Subcutaneous adipose tissue (tissue), 4 donors: ENCODE results near the gene MYH2. TPM values are rescaled to one million over a fixed set of nuclear protein-coding genes. Genes with fewer than 3 reads are reported as not detected.

Source experiments
- total RNA-seq, 4 donors: library from RNA; depleted of rRNA; stranded (reverse); fragments of >200 nt; gene quantifications; one replicate each; pipeline ENCODE4 v1.1.0, GENCODE V29; 2016
- TF ChIP-seq, protein P1 (sequence below): fragments of 450-650 bp; IDR thresholded peaks from one replicate; pipeline ENCODE4 v1.5.1; 2016; ENCODE audit warnings: low read depth, mild to moderate bottlenecking, control low read depth, antibody characterized with exemption, moderate library complexity

The MYH2 gene
- total RNA-seq, 4 donors from 2014 or later, result not detected

DNA sequence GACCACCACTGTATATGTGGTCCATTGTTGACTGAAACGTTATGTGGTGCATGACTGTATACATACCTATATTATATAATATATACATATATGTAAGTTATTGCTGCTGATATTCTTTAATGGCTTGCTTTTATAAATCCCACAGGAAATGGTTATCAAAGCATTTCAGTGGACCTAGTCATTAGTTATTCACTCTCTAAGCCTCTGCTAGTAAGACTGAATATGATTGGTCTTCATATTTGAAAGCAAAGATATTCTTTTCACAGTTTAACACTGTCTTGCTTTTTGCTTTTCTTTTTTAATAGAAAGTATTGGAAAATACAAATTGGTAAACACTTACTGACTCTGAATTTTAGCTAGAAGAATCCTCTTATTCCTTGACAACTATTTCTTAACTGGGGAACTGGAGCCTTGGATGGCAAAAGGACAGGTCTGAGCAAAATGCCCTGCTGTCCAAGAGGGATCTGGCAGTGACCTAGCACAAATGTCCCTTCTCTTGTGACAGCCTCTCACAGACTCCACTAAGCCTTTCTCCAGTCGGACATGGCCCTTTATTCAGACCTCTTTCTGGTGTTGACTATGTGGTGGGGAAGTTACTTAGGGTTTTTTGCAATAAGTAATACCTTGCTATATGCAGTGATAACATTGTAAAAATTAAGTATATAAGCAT lies 14.7 kb upstream of the MYH2 start:
- TF ChIP-seq, protein P1, sequence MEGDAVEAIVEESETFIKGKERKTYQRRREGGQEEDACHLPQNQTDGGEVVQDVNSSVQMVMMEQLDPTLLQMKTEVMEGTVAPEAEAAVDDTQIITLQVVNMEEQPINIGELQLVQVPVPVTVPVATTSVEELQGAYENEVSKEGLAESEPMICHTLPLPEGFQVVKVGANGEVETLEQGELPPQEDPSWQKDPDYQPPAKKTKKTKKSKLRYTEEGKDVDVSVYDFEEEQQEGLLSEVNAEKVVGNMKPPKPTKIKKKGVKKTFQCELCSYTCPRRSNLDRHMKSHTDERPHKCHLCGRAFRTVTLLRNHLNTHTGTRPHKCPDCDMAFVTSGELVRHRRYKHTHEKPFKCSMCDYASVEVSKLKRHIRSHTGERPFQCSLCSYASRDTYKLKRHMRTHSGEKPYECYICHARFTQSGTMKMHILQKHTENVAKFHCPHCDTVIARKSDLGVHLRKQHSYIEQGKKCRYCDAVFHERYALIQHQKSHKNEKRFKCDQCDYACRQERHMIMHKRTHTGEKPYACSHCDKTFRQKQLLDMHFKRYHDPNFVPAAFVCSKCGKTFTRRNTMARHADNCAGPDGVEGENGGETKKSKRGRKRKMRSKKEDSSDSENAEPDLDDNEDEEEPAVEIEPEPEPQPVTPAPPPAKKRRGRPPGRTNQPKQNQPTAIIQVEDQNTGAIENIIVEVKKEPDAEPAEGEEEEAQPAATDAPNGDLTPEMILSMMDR, result no peak

DNA sequence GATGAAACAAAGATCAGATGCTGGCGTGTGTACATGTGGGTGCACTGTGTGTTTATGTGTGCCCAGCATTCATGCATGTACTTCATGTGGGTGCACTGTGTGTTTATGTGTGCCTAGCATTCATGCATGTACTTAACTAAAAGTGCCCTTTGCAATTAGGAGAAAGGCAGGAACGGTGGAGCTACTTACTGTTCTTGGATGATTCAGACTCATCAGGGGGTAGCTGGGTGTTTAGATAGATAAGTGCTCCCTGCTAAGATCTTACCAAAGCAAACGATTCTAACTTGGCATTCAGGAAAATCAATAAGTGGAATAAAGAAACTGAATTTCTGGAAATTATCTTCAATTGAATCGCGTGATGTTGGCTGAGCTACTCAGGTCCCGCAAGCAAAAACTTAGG lies 8.6 kb upstream of the MYH2 start:
- TF ChIP-seq, protein P1, result no peak

DNA sequence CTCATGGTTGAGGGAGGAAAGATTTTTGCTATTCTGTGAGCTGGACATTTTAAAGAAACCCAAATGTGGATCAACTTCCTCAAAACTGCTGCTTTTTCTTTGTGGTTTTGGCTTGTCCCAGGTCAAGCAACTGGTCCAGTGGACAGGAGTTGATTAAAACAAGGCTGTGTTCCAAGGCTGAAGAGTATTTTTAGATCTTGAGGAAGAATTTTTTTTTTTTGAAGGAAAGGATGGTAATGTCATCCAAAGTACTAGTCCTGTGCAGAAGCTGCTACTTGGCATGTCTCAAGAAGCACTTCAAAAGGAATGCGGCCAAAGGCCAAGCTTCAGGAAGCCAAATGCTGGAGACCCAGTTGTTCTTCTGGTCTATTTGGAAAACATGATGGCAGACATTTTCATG lies 8.0 kb upstream of the MYH2 start:
- TF ChIP-seq, protein P1, result no peak

DNA sequence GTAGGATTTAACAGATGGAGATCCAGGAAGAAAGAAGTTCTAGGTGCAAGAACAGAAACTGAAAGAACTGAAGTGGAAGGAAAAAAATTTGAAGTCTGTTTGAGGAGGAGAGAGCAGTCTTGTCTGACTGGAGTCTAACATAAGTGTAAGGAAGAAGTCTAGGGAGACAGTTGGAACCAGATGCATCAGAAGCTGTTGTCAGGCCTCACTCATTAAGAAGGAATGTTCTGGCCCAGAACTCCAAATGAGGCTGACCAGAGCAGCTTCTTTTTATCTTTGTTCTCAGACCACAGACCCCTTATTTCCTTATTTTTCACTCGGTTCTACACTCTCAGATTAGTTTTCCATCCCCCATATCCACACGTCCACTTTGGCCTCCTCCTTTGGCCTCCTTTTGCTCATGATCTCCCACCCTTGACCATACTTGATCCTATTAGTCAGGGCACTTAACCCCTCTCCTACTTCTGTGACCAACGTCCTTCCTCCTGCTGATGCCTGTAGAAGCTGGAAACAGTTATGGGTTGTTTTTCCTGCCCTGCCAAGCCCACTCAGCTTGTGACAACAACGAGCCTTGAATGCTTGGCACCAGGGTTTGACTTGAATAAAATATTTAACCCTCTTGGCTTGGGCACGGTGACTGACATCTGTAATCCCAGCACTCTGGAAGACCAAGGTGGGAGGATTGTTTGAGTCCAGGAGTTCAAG lies 7.0 kb upstream of the MYH2 start:
- TF ChIP-seq, protein P1, result no peak

DNA sequence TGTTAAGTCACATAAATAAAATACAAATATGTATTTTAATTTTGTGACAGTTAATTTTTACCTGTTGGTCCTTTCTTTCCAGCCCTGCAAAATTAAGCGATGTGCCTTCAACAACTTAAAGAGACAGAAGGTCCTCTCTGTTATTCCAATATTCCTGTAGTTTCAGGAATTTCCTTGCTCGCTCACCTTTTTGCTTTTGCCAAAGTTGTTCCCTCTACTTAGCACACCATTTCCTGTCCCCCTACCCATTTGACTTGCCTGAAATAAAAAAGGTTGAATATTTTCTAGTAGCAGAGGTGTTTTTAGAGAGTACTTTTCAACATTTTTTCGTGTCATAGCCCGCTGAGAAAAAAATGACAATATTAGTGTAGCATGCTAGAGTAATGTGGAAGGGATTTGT lies 556 bp upstream of the MYH2 start:
- TF ChIP-seq, protein P1, result no peak

DNA sequence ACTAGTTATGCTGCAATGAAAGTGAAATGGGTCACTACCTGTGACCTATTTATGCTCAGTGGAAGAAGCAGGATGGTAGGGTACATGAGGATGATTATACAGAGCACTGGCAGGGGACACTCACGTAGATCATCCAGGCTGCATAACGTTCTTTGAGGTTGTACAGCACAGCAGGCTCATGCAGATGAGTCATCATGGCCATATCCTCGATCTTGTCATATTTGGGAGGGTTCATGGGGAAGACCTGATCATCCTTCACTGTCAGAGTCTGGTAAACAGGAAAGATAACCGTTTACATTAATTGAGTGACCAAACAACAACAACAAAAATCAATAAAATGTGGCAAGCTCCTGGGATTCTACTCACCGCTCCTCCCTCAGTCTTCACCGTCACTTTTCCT lies 2.1 kb downstream of the MYH2 start:
- TF ChIP-seq, protein P1, result no peak

DNA sequence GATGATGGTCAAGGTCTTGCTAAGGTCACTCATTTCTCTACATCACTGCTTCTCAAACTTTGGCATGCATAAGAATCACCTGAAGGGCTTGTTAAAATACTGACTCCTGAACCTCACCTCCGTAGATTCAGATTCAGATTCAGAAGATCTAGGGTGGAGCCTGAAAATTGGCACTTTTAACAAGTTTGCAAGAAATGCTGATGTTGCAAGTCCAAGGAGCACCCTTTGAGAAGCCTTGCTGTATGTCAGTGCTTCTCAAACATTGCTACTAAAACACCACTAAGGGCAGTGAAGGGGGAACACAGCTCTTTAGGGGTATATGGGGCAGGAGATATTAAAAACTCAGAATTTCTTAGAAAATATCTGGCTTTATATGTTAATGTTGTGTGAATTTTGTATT lies 17.4 kb downstream of the MYH2 start:
- TF ChIP-seq, protein P1, result no peak
